ENCODE data around the gene FBXL17. TPM values are rescaled to one million over a fixed set of nuclear protein-coding genes. Genes with fewer than 3 reads are reported as not detected.

Gene FBXL17
- total and polyA plus RNA-seq, 2 donors (not counting 1 experiment from before 2014, with no cell fraction given): 7.3 to 40.3 TPM

DNA sequence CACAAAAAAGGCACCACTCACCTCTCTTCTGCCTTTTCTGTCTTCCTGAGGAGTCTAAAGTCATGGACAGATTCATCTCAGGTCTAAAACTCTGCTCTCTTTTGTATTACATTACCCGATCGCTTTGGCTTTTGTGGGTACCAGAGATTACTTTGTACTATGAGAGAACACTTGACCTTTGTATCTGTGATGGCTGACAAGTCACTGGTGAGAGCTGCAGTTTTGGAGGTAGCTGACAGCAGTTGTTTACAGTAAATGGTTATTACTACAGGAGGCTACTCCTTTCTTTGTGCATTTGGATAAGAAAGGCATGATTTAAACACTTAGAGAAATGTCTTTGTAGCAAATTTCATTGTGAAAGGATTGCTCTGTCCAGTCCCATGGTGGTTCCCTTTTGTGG is 307.3 kb downstream of the FBXL17 start:
- Histone ChIP-seq H3K27me3 (replicated peaks in 1 of 4; ENCODE audit: control extremely low read depth in 1 of 4, control insufficient read depth in 3 of 4, insufficient read depth in 4 of 4, low read length in 3 of 4) (no peaks in the 10 kb centered on the region), H3K79me2 (ENCODE audit: control insufficient read depth, insufficient read depth, low read length) (no peaks in the 10 kb centered on the region), H3K27ac (ENCODE audit: low read length in 2 of 2) (no peak overlapping the region), H3K36me3 (replicated peaks in 1 of 2; ENCODE audit: control extremely low read depth in 1 of 2, control insufficient read depth in 1 of 2, extremely low read depth in 1 of 2, insufficient read depth in 2 of 2, low read length in 1 of 2) (no peaks in the 10 kb centered on the region), H3K9ac (ENCODE audit: low read length) (no peak overlapping the region), H3K4me3 (ENCODE audit: control extremely low read depth in 1 of 5, extremely low read depth in 1 of 5, insufficient read depth in 1 of 5, low read depth in 2 of 5, low read length in 4 of 5) (no peak overlapping the region), H3K9me3 (ENCODE audit: control extremely low read depth in 1 of 3, control insufficient read depth in 2 of 3, insufficient read depth in 1 of 3, low read length in 2 of 3) (peaks cover 0 to 3% (median 3%) of the 10 kb centered on the region in 3 donors), H2AFZ (ENCODE audit: insufficient read depth, low read depth, low read length, poor library complexity, severe bottlenecking) (no peak overlapping the region), H3K4me1 (ENCODE audit: control insufficient read depth in 2 of 2, insufficient read depth in 2 of 2, low read length in 2 of 2) (no peaks in the 10 kb centered on the region), H3K4me2 (replicated peaks; ENCODE audit: low read depth, low read length, poor library complexity, severe bottlenecking) (no peak overlapping the region), H4K20me1 (ENCODE audit: control insufficient read depth, insufficient read depth, low read length, poor library complexity, severe bottlenecking) (no peaks in the 10 kb centered on the region)
- ChIA-PET CTCF (no interaction called here), POLR2A (no interaction called here)
- no peak overlapping the region for H3K4me3 Mint-ChIP-seq
- H3K9me3 Mint-ChIP-seq (ENCODE audit: insufficient read depth): peaks cover 2% of the 10 kb centered on the region
- H3K27me3 Mint-ChIP-seq: no peaks in the 10 kb centered on the region
- DNase-seq (no peak), ATAC-seq (ENCODE audit: low read depth) (no peak)
- intact Hi-C loops (cut with micrococcal nuclease): no loop called here
- TF ChIP-seq, protein P1, sequence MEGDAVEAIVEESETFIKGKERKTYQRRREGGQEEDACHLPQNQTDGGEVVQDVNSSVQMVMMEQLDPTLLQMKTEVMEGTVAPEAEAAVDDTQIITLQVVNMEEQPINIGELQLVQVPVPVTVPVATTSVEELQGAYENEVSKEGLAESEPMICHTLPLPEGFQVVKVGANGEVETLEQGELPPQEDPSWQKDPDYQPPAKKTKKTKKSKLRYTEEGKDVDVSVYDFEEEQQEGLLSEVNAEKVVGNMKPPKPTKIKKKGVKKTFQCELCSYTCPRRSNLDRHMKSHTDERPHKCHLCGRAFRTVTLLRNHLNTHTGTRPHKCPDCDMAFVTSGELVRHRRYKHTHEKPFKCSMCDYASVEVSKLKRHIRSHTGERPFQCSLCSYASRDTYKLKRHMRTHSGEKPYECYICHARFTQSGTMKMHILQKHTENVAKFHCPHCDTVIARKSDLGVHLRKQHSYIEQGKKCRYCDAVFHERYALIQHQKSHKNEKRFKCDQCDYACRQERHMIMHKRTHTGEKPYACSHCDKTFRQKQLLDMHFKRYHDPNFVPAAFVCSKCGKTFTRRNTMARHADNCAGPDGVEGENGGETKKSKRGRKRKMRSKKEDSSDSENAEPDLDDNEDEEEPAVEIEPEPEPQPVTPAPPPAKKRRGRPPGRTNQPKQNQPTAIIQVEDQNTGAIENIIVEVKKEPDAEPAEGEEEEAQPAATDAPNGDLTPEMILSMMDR (IDR thresholded peaks at IDR 0.05): no peak
- TF ChIP-seq EZH2 (IDR thresholded peaks at IDR 0.05; ENCODE audit: borderline replicate concordance, insufficient read depth, low read depth, low read length, poor library complexity, severe bottlenecking): no peak
- no CpG with 5 or more reads among the region's 2 CpGs for WGBS (ENCODE audit: insufficient coverage)
- no peak overlapping the region for H3K27ac Mint-ChIP-seq
- no peaks in the 10 kb centered on the region for H3K4me1 Mint-ChIP-seq

DNA sequence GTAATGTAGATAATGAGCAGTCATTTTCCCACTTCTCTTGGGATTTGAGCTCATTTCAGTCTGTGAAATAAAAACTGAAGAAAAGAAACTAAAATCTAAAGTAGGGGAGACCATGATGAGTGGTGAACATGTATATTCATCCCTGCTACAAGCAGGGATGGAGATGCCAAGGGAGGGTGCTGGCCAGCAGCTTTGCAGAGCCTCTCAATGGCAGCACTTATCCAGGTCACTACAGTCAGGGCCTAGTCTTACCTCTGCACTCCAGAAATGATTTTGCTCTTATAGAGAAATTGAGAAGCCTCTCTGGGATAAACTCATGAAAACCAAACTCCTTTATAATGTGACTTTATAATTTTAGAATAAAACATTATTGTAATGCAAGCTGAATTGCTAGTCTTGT is 317.6 kb downstream of the FBXL17 start:
- Histone ChIP-seq H3K4me2 (replicated peaks; ENCODE audit: low read depth, low read length, poor library complexity, severe bottlenecking) (no peak overlapping the region), H3K79me2 (ENCODE audit: control insufficient read depth, insufficient read depth, low read length) (no peaks in the 10 kb centered on the region), H3K4me3 (ENCODE audit: control extremely low read depth in 1 of 5, extremely low read depth in 1 of 5, insufficient read depth in 1 of 5, low read depth in 2 of 5, low read length in 4 of 5) (no peak overlapping the region), H3K9me3 (ENCODE audit: control extremely low read depth in 1 of 3, control insufficient read depth in 2 of 3, insufficient read depth in 1 of 3, low read length in 2 of 3) (no peaks in the 10 kb centered on the region), H3K4me1 (ENCODE audit: control insufficient read depth in 2 of 2, insufficient read depth in 2 of 2, low read length in 2 of 2) (no peaks in the 10 kb centered on the region), H3K27me3 (replicated peaks in 1 of 4; ENCODE audit: control extremely low read depth in 1 of 4, control insufficient read depth in 3 of 4, insufficient read depth in 4 of 4, low read length in 3 of 4) (no peaks in the 10 kb centered on the region), H3K36me3 (replicated peaks in 1 of 2; ENCODE audit: control extremely low read depth in 1 of 2, control insufficient read depth in 1 of 2, extremely low read depth in 1 of 2, insufficient read depth in 2 of 2, low read length in 1 of 2) (no peaks in the 10 kb centered on the region), H3K27ac (ENCODE audit: low read length in 2 of 2) (no peak overlapping the region), H3K9ac (ENCODE audit: low read length) (no peak overlapping the region), H4K20me1 (ENCODE audit: control insufficient read depth, insufficient read depth, low read length, poor library complexity, severe bottlenecking) (no peaks in the 10 kb centered on the region), H2AFZ (ENCODE audit: insufficient read depth, low read depth, low read length, poor library complexity, severe bottlenecking) (no peak overlapping the region)
- no peak overlapping the region for H3K27ac Mint-ChIP-seq
- H3K27me3 Mint-ChIP-seq: no peaks in the 10 kb centered on the region
- intact Hi-C loops (cut with micrococcal nuclease): no loop called here
- ChIA-PET POLR2A (no interaction called here), CTCF (no interaction called here)
- H3K4me3 Mint-ChIP-seq: no peak overlapping the region
- TF ChIP-seq, protein P1 (IDR thresholded peaks at IDR 0.05): no peak
- TF ChIP-seq EZH2 (IDR thresholded peaks at IDR 0.05; ENCODE audit: borderline replicate concordance, insufficient read depth, low read depth, low read length, poor library complexity, severe bottlenecking): no peak
- ATAC-seq (ENCODE audit: low read depth) (no peak), DNase-seq (no peak)
- no peaks in the 10 kb centered on the region for H3K4me1 Mint-ChIP-seq
- H3K9me3 Mint-ChIP-seq (ENCODE audit: insufficient read depth): no peaks in the 10 kb centered on the region
